K562 (cell line): ENCODE results near the gene LRRC3B. TPM values are rescaled to one million over a fixed set of nuclear protein-coding genes. Genes with fewer than 3 reads are reported as not detected.

Experiments
- ATAC-seq: fragments of 200-7000 bp; cut with Tn5 transposase; 3 replicates; pipeline ENCODE4 v1.9.1; 2020; ENCODE audit warnings: moderate library complexity
- BruUV-seq: library from RNA; stranded (reverse); fragments of 400-500 nt; replicated peaks from 2 replicates; lab custom pipeline; 2021; lab: Mats Ljungman, UMichigan
- CTCF ChIA-PET: fragments of 300-600 bp; formaldehyde crosslinking; extraction: SDS; loops from one replicate; lab custom pipeline; 2021; ENCODE audit warnings: low intra/inter-chr PET ratio; lab: Yijun Ruan, JAX
- POLR2A ChIA-PET: fragments of 300-600, 350-650 bp; sonication (Branson Sonifier 250); formaldehyde crosslinking; extraction: SDS; loops from one replicate; lab custom pipeline; 2021; ENCODE audit warnings: antibody characterized with exemption, inconsistent platforms; lab: Yijun Ruan, JAX
- DNase-seq, 4 experiments: peaks; one replicate each; pipeline versions ENCODE4 v3.0.0 to v3.0.0-alpha.2; 2011 to 2018; ENCODE audit warnings: low spot score in 3 of 4, mixed read lengths in 3 of 4; ENCODE audit errors: extremely low read depth in 1 of 4
- FAIRE-seq: peaks from 2 replicates; lab custom pipeline; 2011; peaks lifted over from hg19 to GRCh38; lab: Jason Lieb, UNC
- H2AFZ ChIP-seq: 2 replicates; pipeline ENCODE4 v1.6.0; 2011; ENCODE audit warnings: low read depth, low read length, control low read depth, inconsistent platforms
- H3K27ac ChIP-seq: fragments of 200-600 bp; 3 replicates; pipeline ENCODE4 v1.8.0; 2011; ENCODE audit warnings: low read depth, mild to moderate bottlenecking, control low read depth, inconsistent platforms, low read length, moderate library complexity, mixed read lengths; ENCODE audit errors: extremely low read depth
- H3K27me3 ChIP-seq, 2 experiments: fragments of 300-600 bp in 1 of 2; 2 replicates in 1 of 2; 3 replicates in 1 of 2; pipeline versions ENCODE4 v1.6.0 to v1.8.0; 2011; ENCODE audit warnings: inconsistent platforms in 2 of 2, low read length in 2 of 2, mild to moderate bottlenecking in 1 of 2, mixed read lengths in 1 of 2, moderate library complexity in 1 of 2; ENCODE audit not compliant: control insufficient read depth in 2 of 2, insufficient read depth in 2 of 2
- H3K36me3 ChIP-seq: fragments of 300-600 bp; 3 replicates; pipeline ENCODE4 v1.8.0; 2011; ENCODE audit warnings: mild to moderate bottlenecking, low read length, inconsistent platforms; ENCODE audit not compliant: control insufficient read depth, insufficient read depth
- H3K4me1 ChIP-seq, 2 experiments: fragments of 200-600 bp in 1 of 2; replicated peaks in 1 of 2; 2 replicates in 1 of 2; 3 replicates in 1 of 2; pipeline versions ENCODE4 v1.5.1 to v1.8.0; 2011; ENCODE audit warnings: inconsistent platforms in 2 of 2, low read length in 2 of 2, mild to moderate bottlenecking in 1 of 2, mixed read lengths in 1 of 2, moderate library complexity in 1 of 2; ENCODE audit not compliant: control insufficient read depth in 2 of 2, insufficient read depth in 2 of 2
- H3K4me2 ChIP-seq: 2 replicates; pipeline ENCODE4 v1.6.1; 2011; ENCODE audit warnings: low read length, control low read depth, inconsistent platforms, mixed read lengths; ENCODE audit not compliant: insufficient read depth
- H3K4me3 ChIP-seq: fragments of 200-600 bp; sonication (generic), shearing (Covaris generic); 2 replicates; pipeline ENCODE4 v1.5.1; 2016; ENCODE audit warnings: control low read depth, inconsistent platforms
- H3K79me2 ChIP-seq: fragments of 200-600 bp; 3 replicates; pipeline ENCODE4 v1.8.0; 2011; ENCODE audit warnings: low read length, inconsistent platforms; ENCODE audit not compliant: control insufficient read depth, insufficient read depth
- H3K9ac ChIP-seq, 2 experiments: 2 replicates each; pipeline versions ENCODE4 v1.6.0 to v1.6.1; 2011; ENCODE audit warnings: low read depth in 2 of 2, low read length in 2 of 2, control low read depth in 1 of 2, inconsistent platforms in 1 of 2, mild to moderate bottlenecking in 1 of 2, mixed read lengths in 1 of 2; ENCODE audit not compliant: insufficient read depth in 1 of 2
- H3K9me1 ChIP-seq: one replicate; pipeline ENCODE4 v1.6.0; 2011; ENCODE audit warnings: inconsistent platforms, mild to moderate bottlenecking, low read length, moderate library complexity; ENCODE audit not compliant: control insufficient read depth, insufficient read depth
- H3K9me3 ChIP-seq: replicated peaks from 2 replicates; pipeline ENCODE4 v1.5.1; 2011; ENCODE audit warnings: low read depth, low read length, inconsistent platforms; ENCODE audit not compliant: control insufficient read depth, insufficient read depth
- H4K20me1 ChIP-seq: replicated peaks from 2 replicates; pipeline ENCODE4 v1.6.1; 2011; ENCODE audit warnings: low read length, inconsistent platforms, mixed read lengths; ENCODE audit not compliant: control insufficient read depth, insufficient read depth
- ARID2 ChIP-seq: fragments of 450-650 bp; IDR thresholded peaks from 2 replicates; pipeline ENCODE4 v1.6.1; 2017; ENCODE audit warnings: antibody characterized with exemption, mild to moderate bottlenecking
- ARID3B ChIP-seq: fragments of 250-450 bp; sonication (Bioruptor Pico); IDR thresholded peaks from 2 replicates; pipeline ENCODE4 v1.4.0; 2020; ENCODE audit warnings: borderline replicate concordance
- NFE2L1 ChIP-seq: fragments of 450-650 bp; IDR thresholded peaks from 2 replicates; pipeline ENCODE4 v1.6.1; 2016; ENCODE audit warnings: missing genetic modification characterization, low read depth, mild to moderate bottlenecking, missing compliant biosample characterization, moderate library complexity, borderline replicate concordance
- PATZ1 ChIP-seq: fragments of 250-450 bp; sonication (Bioruptor Pico); IDR thresholded peaks from 2 replicates; pipeline ENCODE4 v1.5.0; 2020; ENCODE audit warnings: mild to moderate bottlenecking, borderline replicate concordance
- TAF9B ChIP-seq: fragments of 450-650 bp; IDR thresholded peaks from 2 replicates; pipeline ENCODE4 v1.6.1; 2018; ENCODE audit warnings: mild to moderate bottlenecking; ENCODE audit not compliant: partially characterized antibody
- ZNF280A ChIP-seq: fragments of 450-650 bp; IDR thresholded peaks from 2 replicates; pipeline ENCODE4 v1.6.1; 2018; ENCODE audit warnings: mild to moderate bottlenecking, low read depth; ENCODE audit not compliant: partially characterized antibody
- ZNF518B ChIP-seq: fragments of 250-450 bp; sonication (Bioruptor Pico); IDR thresholded peaks from 2 replicates; pipeline ENCODE4 v1.5.0; 2021; ENCODE audit warnings: mild to moderate bottlenecking, moderate library complexity
- WGBS: fragments of 100-300 bp; shearing (Covaris generic); methylation state at CpG from one replicate; pipeline ENCODE4 v1.1.6; 2016; ENCODE audit warnings: low coverage, mixed read lengths; ENCODE audit not compliant: insufficient coverage; ENCODE audit errors: missing lambda C conversion rate; 5-methylcytosine and 5-hydroxymethylcytosine counted together
- in situ Hi-C: fragments of 300-500 bp; cut with MboI; formaldehyde crosslinking; loops from 4 replicates; pipeline ENCODE4 v1.15.0; 2018; ENCODE audit warnings: inconsistent platforms, mixed read lengths
- intact Hi-C: fragments of 100-400 bp; cut with micrococcal nuclease; formaldehyde crosslinking; loops from 2 replicates; pipeline ENCODE4 v1.14.2; 2022
- polyA plus RNA-seq, 8 experiments: library from polyadenylated mRNA; depleted of rRNA in 4 of 8; stranded (reverse) in 5 of 8; unstranded in 3 of 8; fragments of >200 nt; fragmentation: Nextera tagmentation in 2 of 8; fragmentation: Illumina TruSeq in 1 of 8; extraction: Ambion mirVana in 2 of 8; extraction: Trizol in 1 of 8; gene quantifications; 2 replicates each; pipeline versions ENCODE4 v1.2.1 to v1.2.3, GENCODE V29; 2011 to 2014; ENCODE audit warnings: inconsistent platforms in 1 of 8, missing spikeins in 1 of 8
- total RNA-seq, 7 experiments: library from RNA; depleted of rRNA in 6 of 7; stranded (reverse); fragments of >200 nt in 6 of 7; fragmentation: Illumina TruSeq in 2 of 7; extraction: Trizol in 2 of 7; gene quantifications; 2 replicates each; pipeline versions ENCODE4 v1.2.1 to v1.2.3, GENCODE V29; 2011 to 2021; ENCODE audit warnings: low replicate concordance in 1 of 7

Gene LRRC3B
- total and polyA plus RNA-seq, 9 of the 15 experiments (the other 6 are each of a cell fraction or from before 2014, with no cell fraction given), result under 0.01 to 0.33 TPM; not detected in 7

GRCh38 chr3:26592451-26592850 is 30.1 kb upstream of the LRRC3B start:
- no peak overlapping the region for H2AFZ ChIP-seq
- no peaks in the 10 kb centered on the region; the same call in 1 of the 2 replicates for H3K9me3 ChIP-seq
- intact Hi-C loops (no loop called here), in situ Hi-C loops (no loop called here)
- 2% methylated on average over 4 of the region's 4 CpGs for WGBS
- FAIRE-seq (no peak), DNase-seq (no peak), ATAC-seq (no peak)
- no peaks in the 10 kb centered on the region for H3K27me3 ChIP-seq
- ChIA-PET CTCF (no interaction called here), POLR2A (no interaction called here)
- H3K36me3 ChIP-seq, result no peaks in the 10 kb centered on the region
- H3K27ac ChIP-seq, result no peak overlapping the region
- no peak overlapping the region for H3K9ac ChIP-seq
- H3K4me3 ChIP-seq, result no peak overlapping the region
- H3K9me1 ChIP-seq, result no peaks in the 10 kb centered on the region
- no peaks in the 10 kb centered on the region for H3K79me2 ChIP-seq
- TF ChIP-seq ZNF280A (no peak), PATZ1 (CRISPR knock-in tag) (no peak), TAF9B (no peak), ARID3B (no peak), ZNF518B (no peak), ARID2 (no peak), NFE2L1 (tag) (no peak)
- no peaks in the 10 kb centered on the region for H3K4me1 ChIP-seq
- no peaks in the 10 kb centered on the region for H4K20me1 ChIP-seq
- BruUV-seq, result no TSS peak
- no peak overlapping the region for H3K4me2 ChIP-seq
